C4-2B (cell line): ENCODE data around the gene GNA15.

Experiments used
- ZFX ChIP-seq: fragments of 450-650 bp; IDR thresholded peaks from 2 replicates; pipeline ENCODE4 v1.6.1; 2017
- TF ChIP-seq, protein P1 (sequence below): fragments of 450-650 bp; conservative IDR thresholded peaks from 2 replicates; pipeline ENCODE4 v1.5.1; 2017; ENCODE audit warnings: mild to moderate bottlenecking

DNA sequence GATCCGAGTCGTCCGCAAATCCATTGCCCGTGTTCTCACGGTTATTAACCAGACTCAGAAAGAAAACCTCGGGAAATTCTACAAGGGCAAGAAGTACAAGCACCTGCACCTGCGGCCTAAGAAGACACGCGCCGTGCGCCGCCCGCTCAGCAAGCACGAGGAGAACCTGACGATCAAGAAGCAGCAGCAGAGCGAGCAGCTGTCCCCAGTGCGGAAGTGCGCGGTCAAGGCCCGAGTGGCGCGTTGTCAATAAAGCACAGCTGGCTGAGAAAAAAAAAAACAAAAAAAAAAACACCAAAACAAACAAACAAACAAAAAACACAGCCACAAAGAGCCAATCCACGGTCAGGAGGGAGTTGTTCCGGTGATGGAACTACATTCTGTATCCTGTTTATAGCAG, 4.7 kb upstream of the GNA15 start:
- TF ChIP-seq, protein P1, sequence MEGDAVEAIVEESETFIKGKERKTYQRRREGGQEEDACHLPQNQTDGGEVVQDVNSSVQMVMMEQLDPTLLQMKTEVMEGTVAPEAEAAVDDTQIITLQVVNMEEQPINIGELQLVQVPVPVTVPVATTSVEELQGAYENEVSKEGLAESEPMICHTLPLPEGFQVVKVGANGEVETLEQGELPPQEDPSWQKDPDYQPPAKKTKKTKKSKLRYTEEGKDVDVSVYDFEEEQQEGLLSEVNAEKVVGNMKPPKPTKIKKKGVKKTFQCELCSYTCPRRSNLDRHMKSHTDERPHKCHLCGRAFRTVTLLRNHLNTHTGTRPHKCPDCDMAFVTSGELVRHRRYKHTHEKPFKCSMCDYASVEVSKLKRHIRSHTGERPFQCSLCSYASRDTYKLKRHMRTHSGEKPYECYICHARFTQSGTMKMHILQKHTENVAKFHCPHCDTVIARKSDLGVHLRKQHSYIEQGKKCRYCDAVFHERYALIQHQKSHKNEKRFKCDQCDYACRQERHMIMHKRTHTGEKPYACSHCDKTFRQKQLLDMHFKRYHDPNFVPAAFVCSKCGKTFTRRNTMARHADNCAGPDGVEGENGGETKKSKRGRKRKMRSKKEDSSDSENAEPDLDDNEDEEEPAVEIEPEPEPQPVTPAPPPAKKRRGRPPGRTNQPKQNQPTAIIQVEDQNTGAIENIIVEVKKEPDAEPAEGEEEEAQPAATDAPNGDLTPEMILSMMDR = no peak
- no peak for TF ChIP-seq ZFX
